ENCODE measurements around the gene PKNOX2.

DNA sequence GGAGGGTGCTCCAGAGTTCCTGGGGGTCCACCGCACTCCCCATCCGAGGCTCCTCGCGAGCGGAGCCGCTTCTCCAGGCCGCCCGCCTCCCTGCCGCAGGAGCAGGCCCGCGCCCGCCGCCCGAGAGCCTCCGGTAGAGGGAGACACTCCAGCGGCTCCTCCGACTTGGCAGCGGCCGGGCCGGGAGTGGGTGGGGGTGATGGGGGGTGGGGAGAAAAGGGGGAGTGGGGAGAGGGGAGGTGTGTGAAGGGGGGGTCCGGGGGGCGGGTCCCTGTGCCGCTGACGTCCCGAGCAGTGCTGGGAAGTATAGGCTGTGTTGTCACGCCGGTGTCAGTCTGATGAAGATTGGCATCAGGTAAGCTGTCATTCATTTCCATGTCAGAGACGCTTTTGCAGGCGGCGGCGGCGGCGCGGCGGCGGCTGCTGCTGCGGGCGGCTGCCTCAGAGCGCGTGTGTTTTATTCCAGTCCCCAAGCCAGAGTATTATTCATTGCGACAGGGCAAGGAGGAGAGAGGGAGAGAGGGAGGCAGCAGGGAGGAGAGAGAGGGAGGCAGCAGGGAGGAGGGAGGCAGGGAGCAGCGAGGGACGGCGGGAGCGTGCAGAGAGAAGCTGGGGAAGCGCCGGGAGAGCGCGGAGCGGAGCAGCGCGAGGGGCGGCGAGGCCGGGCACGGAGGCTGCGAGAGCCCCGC, at the start of gene PKNOX2:
- TF ChIP-seq, protein P1, sequence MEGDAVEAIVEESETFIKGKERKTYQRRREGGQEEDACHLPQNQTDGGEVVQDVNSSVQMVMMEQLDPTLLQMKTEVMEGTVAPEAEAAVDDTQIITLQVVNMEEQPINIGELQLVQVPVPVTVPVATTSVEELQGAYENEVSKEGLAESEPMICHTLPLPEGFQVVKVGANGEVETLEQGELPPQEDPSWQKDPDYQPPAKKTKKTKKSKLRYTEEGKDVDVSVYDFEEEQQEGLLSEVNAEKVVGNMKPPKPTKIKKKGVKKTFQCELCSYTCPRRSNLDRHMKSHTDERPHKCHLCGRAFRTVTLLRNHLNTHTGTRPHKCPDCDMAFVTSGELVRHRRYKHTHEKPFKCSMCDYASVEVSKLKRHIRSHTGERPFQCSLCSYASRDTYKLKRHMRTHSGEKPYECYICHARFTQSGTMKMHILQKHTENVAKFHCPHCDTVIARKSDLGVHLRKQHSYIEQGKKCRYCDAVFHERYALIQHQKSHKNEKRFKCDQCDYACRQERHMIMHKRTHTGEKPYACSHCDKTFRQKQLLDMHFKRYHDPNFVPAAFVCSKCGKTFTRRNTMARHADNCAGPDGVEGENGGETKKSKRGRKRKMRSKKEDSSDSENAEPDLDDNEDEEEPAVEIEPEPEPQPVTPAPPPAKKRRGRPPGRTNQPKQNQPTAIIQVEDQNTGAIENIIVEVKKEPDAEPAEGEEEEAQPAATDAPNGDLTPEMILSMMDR (IDR thresholded peaks at IDR 0.05), result peak in 4 of 6 experiments; percentile 10 to 65 (median 30)
- peak in 2 of 4 donors; percentile 23 to 27 for TF ChIP-seq POLR2A (IDR thresholded peaks at IDR 0.05)

Data from esophagus squamous epithelium (tissue), 4 donors.